NCI-H2227 (cell line): ENCODE measurements around the gene SLC45A2.
"Not testable (repeated sequence)": the region's sequence is repeated elsewhere in the genome, so short reads cannot be mapped to it uniquely, and the experiment has no call there.

Experiments
- DNase-seq: peaks from one replicate; lab custom pipeline; 2025; ENCODE audit not compliant: unreplicated experiment; lab: John Stamatoyannopoulos, UW

Gene SLC45A2

GRCh38 chr5:33984671-33985124 lies at the start of gene SLC45A2:
Gene SLC45A2, minus strand, starts transcription at chr5:33984693. Its CDS starts 110 bp downstream, at chr5:33984583.
- no peak for DNase-seq

DNA sequence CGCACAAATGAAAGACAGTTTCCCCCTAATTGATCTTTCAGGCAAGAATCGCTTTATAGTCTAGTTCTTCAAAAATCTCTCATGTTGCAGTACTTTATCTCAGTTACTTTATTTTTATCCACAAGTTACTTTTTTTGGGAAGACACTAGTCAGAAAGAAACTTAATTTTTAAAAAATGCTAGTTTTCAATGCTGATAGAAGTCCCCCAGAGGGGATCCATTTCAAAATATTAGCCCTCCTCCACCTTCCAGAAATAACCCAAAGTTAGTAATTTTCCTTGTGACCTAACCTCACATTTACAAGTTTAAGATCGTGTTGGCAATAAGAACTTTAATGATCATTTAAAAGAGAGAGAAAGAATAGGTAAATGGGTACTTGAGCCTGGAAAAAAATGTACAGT lies 47.5 kb upstream of the SLC45A2 start:
- no peak for DNase-seq

- DNase-seq: no peak
Observed at GRCh38 chr5:34031117-34031516, 46.6 kb upstream of the SLC45A2 start.

- DNase-seq: not testable (repeated sequence)
Observed at GRCh38 chr5:34030585-34030984, 46.1 kb upstream of the SLC45A2 start.

DNA sequence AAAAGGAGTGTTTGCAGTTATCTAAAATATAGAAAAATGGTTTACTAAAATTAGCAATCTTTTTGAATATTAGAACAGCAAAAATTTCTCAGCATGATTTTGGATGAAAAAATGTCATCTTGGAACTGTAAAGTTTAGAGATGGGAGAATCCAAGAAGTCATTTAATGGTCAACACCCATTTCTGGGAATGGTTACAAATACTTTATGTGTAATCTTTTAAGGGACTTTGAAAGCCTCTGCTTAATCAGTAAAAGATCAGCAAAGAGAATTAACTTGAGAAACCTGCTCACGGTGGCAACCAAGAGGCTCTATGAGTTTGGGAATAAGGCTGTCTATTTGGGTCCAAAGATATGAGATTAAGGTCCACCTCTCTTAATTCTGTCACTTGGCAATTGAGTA lies 45.6 kb upstream of the SLC45A2 start:
- no peak for DNase-seq

DNA sequence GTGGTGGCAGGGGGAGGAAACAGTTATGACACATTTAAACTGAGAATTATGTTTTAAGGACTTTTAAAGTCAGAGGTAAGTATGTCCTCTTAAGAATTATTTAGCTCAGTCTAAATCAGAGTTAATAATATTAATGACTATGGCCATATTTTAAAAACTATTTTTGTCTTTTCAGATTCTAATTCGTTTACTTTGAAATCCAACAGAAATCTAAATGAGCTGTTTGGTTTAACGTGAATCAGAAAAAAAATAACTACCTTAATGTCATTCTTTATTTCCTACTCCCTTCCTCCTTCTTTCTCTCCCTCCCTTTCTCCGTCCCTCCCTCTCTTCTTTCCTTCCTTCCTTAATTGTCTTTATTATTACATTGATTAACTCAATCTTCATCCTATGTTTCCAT lies 43.9 kb upstream of the SLC45A2 start:
- no peak for DNase-seq

- no peak for DNase-seq
Observed at GRCh38 chr5:34026089-34026761, 41.7 kb upstream of the SLC45A2 start.

- DNase-seq: no peak
Observed at GRCh38 chr5:34022121-34022705, 37.7 kb upstream of the SLC45A2 start.

GRCh38 chr5:34021334-34021733 lies 36.8 kb upstream of the SLC45A2 start:
- no peak for DNase-seq

DNA sequence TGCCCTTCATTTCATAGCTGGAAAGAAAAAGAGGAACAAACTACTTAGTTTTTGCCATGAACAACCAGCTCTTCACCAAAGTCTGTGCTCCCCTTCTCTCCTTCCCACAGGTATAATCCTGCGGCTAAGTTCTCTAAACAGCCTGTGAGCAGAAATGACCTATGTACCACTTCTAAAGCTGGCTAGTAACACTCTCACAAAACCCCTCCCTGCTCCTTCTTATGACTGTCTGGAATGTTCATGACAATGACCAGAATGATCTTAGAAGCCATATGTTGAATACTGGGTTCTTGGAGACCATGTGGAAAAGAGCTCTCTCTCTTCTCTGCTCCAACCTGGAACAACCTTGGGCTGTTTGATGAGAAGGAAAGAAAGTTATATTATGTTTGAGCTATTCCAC lies 36.2 kb upstream of the SLC45A2 start:
- no peak for DNase-seq

DNA sequence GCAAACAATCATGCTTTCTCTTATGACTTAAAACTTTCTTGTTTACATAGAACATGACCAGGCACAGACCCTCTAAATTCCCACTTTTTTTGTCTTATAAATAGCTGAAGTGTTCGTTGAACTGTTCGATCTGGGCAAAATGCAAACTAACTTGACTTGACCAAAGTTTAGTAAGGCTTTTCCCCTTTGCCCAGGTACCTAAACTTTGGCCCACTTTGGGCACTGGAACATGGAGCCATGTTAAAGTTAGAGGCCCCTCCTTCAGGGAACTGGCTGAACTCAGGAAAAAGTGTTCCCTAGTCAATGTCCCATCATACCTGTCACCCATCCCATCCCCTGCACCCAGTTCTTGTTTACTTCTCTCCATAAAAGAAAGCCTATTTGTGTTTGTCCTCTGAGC lies 32.8 kb upstream of the SLC45A2 start:
- DNase-seq: no peak

DNA sequence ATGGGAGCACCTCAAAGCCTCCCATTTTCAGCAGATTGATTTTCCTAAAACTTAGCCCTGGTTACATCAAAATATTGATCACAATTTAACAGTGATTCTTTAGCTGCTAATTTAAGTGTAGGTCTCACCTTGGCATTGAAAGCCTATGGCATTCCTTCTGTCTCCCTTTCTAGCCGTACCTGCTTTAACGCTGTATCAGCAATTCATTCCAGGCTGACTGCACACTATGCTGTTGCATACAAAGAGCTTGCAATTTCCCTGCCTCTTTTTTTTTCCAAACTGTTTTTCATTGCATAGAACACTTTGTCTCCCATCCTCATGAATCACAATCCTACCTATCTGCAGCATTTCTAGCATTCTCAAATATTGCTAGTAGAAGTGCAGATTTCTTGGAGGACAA lies 32.3 kb upstream of the SLC45A2 start:
- DNase-seq: no peak

DNA sequence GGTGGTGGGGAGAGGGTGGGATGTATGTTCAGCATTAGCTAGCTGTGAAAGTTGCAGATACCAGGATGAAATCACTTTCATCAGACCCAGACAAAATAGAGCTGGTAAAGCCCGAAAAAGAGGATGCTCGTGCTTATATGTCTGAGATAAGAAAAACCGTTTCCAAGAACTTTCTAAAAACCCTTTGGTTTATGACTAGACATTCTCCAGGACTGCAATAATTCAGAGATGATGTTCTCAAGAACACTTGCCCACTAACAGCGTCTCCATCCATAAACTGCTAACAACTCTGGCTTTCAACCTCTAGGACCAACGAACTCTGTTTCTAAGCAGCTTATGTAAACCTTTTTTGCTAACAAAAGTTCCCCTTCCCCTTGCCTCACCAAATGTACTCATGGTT lies 31.7 kb upstream of the SLC45A2 start:
- DNase-seq: no peak

DNA sequence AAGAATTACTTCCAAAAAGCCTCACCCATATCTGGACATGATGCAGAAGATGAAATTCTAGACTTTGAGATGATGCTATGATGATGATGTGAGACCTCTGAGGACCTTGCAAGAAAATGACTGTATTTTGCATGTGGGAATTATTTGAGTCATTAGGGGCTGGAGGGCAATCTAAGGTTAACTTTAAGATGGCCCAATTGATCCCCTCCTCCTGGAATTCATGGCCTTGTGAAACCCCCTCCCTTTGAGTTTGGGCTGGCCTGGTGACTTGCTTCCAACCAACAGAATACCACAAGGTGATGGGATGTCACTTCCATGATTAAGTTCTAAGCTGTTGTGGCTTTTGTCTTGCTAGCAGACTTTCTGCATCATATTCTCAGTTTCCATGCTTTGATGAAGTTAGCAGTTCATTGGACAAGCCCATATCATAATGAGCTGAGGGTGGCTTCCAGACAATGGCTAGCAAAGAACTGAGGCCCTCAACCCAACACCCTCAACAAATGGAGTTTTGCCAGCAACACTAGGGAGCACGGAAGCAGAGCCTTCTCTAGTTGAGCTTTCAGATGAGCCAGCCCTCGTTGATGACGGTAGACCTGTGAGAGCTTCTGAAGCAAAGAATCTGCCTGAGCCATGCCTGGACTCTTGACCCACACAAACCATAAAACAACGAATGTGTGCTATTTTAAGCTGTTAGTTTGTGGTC lies 30.8 kb upstream of the SLC45A2 start:
- no peak for DNase-seq

GRCh38 chr5:34014626-34015025 lies 30.1 kb upstream of the SLC45A2 start:
- DNase-seq: no peak

DNA sequence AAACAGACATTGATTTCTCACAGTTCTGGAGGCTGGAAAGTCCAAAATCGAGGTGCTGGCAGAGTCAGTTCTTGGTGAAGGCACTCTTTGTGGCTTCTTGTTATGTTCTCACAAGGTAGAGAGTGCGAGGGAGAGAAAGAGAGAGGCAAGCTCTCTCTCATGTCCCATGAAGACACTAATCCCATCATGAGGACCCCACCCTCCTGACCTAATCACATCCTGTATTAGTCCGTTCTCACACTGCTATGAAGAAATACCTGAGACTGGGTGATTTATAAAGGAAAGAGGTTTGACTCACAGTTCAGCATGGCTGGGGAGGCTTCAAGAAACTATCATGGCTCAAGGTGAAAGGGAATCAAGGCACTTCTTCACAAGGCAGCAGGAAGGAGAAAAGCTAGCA lies 29.1 kb upstream of the SLC45A2 start:
- no peak for DNase-seq

DNA sequence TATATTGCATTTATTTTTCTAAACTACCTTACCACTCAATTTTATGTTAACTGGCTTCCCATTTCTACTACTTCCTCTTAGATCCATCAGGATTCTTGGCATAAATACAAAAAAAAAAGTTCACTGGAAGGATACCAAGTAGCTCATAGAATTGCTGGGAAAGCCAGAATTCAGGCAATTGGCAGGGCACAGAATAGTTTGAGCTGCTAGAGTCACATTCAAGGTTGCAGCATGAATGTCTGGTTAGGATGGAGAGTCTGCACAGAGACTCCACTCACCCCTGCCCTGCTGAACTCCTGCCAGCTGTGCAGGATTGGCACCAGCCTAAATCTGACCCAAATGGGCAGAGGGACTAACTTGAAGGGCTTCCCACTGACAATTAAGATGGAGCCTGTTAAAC lies 28.3 kb upstream of the SLC45A2 start:
- DNase-seq: no peak

GRCh38 chr5:34011536-34011935 lies 27.0 kb upstream of the SLC45A2 start:
- no peak for DNase-seq

DNA sequence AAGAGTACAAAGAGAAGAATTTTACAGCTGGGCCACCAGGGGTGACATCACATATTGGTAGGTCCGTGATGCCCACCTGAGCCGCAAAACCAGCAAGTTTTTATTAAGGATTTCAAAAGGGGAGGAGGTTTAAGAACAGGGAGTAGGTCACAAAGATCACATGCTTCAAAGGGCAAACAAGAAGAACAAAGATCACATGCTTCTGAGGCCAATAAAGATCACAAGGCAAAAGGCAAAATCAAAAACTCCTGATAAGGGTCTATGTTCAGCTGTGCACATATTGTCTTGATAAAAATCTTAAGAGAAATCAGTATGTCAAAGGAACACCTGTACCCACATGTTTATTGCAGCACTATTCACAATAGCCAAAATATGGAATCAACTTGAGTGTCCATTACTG lies 25.7 kb upstream of the SLC45A2 start:
- DNase-seq: not testable (repeated sequence)

DNA sequence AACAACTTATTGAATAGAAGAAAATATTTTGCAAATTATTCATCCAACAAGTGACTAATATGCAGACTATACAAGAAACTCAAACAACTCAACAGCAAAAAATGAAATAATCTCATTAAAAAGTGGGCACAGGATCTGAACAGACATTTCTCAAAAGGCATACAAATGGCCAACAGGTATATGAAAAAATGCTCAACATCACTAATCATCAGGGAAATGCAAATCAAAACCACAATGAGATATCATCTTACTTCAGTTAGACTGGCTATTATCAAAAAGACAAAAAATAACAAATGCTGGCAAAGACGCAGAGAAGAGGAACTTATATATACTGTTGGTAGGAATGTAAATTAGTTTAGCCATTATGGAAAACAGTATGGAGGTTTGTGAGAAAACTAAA lies 25.1 kb upstream of the SLC45A2 start:
- no peak for DNase-seq

DNA sequence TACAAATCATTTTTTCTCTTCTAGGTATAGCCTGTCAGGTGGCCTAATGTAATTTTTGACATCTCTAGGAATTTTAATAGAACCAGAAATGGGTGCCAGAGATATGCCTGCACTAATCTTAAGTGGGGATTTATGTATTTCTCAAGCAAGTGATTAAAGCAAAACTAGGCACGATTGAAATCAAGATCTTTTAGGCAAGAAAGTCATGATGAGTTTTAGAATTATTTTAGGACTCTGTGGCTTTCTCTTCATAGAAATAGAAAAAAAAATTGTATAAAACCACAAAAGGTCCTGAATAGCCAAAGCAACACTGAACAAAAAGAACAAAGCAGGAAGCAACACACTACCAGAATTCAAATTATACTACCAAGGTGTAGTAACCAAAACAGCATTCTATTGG lies 24.3 kb upstream of the SLC45A2 start:
- no peak for DNase-seq
